Measurements from ENCODE around the gene KRTAP19-1.
"Not testable (repeated sequence)": the region's sequence is repeated elsewhere in the genome, so short reads cannot be mapped to it uniquely, and the experiment has no call there.

The KRTAP19-1 gene

GRCh38 chr21:30480145-30480544 is at the start of gene KRTAP19-1:
Gene KRTAP19-1, minus strand, starts transcription at chr21:30480367. Its CDS starts 50 bp downstream, at chr21:30480317.
- DNase-seq = no peak

- no peak for DNase-seq
Observed at GRCh38 chr21:30518876-30519275, 38.7 kb upstream of the KRTAP19-1 start.

DNA sequence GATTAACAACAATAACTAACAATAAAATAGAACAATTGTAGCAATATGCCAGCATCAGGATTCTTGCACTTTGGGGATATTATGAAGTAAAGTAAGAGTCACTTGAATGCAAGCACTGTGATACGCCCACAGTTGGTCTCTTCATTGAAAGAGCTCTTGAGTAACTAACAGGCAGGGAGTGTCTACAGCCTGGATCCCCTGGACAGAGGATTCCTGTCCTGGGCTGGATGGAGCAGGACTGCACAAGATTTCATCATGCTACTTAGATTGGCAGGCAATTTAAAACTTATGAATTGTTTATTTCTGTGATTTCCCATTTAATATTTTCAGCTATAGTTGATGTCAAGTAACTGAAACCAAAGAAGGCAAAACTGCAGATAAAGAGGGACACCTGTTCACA is 35.5 kb upstream of the KRTAP19-1 start:
- no peak for DNase-seq

DNA sequence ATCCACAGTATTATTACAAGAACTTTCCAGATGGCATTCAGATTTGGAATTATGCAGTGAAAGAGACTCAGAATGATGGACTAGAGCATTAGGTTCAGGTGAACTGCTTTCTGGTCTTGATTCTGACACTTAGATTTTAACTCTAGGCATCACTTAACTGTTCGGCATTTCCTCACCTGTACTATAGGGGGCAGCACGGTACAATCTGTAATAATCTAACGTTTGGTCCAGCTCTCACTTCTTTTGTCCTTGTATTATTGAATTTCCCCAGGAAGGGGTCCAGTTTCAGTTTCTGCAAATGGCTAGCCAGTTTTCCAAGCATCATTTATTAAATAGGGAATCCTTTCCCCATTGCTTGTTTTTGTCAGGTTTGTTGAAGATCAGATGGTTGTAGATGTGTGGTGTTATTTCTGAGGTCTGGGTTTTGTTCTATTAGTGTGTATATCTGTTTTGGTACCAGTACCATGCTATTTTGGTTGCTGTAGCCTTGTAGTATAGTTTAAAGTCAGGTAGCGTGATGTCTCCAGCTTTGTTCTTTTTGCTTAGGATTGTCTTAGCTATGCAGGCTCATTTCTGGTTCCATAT is 25.5 kb upstream of the KRTAP19-1 start:
- DNase-seq = not testable (repeated sequence)

DNA sequence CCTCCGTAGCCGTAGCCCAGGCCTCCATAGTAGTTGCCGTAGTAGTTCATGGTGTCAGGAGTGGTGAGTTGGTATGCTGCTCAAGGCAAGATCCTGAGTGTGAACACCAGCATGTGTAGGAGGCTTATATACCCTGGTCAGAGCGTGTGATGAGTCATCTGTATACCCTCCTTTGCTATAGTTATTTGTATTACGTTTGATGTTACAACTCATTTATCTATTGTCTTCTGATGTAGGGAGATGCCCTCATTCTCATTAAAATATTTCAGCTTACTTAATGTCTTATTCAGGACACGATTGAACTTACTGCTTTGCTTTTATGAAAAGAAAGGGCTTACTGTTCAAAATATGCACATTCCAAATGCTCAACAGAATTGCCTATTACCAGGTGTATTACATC is 21.9 kb upstream of the KRTAP19-1 start, which contains the start of gene KRTAP19-5:
KRTAP19-5 (minus strand) TSS at position 101 of the 400 bp plus-strand sequence; CDS start at position 50, 51 bp downstream.
- DNase-seq = no peak

DNA sequence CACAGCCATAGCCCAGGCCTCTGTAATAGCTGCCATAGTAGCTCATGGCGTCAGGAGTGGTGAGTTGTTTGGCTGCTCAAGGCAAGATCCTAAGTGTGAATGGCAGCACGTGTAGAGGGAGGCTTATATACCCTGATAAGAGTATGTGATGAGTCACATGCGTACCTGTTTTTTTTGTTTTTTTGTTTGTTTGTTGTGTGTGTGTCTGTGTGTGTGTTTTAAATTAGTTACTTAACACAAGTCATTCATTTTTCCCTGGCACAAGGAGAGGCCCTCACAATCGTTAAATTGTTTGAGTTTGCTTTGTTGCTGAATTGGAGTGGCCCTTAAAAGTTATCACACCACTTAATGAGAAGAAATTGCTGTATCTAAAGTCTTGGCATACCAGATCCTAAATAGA is 16.9 kb upstream of the KRTAP19-1 start, which contains the start of gene KRTAP19-4:
KRTAP19-4 (minus strand) TSS at position 101 of the 400 bp plus-strand sequence; CDS start at position 46, 55 bp downstream.
- DNase-seq = no peak

- no peak for DNase-seq
Observed at GRCh38 chr21:30491963-30492428, 11.8 kb upstream of the KRTAP19-1 start, which contains the start of gene KRTAP19-3. Gene KRTAP19-3, minus strand, starts transcription at chr21:30492013. Its CDS starts 56 bp downstream, at chr21:30491957.

DNA sequence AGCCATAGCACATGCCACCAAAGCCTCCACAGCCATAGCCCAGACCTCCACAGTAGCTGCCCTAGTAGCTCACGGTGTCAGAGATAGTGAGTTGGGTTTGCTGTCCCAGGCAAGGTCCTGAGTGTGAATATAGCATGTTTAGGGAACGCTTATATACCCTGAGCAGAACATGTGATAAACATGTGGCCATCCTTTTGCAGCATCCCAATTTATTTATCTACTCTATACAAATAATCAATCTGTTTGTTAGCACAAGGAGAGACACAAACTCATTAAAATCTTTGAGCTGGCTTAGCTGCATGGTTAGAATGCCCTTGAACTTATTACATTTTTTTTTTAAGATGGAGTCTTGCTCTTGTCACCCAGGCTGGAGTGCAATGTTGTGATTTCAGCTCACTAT is 7.2 kb upstream of the KRTAP19-1 start, which contains the start of gene KRTAP19-2:
KRTAP19-2 (minus strand) TSS at position 101 of the 400 bp plus-strand sequence; CDS start at position 13, 88 bp downstream.
- DNase-seq = no peak

DNA sequence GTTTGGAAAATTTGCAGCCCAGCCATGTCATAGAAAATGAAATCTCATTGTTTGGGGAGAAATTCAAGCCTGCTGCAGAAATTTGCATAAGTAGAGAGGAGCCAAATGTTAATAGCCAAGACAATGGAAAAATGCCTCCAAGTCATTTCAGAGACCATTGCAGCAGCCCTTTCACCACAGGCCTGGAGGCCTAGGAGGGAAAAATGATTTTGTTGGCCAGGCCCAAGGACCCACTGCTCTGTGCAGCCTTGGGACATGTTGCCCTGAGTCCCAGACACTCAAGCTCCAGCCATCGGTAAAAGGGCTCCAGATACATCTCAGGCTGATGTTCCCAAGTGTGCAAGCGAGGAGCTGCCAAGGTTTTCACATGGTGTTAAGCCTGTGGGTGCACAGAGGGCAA is 6.0 kb upstream of the KRTAP19-1 start:
- no peak for DNase-seq

- no peak for DNase-seq
Observed at GRCh38 chr21:30482130-30482529, 2.0 kb upstream of the KRTAP19-1 start.

DNA sequence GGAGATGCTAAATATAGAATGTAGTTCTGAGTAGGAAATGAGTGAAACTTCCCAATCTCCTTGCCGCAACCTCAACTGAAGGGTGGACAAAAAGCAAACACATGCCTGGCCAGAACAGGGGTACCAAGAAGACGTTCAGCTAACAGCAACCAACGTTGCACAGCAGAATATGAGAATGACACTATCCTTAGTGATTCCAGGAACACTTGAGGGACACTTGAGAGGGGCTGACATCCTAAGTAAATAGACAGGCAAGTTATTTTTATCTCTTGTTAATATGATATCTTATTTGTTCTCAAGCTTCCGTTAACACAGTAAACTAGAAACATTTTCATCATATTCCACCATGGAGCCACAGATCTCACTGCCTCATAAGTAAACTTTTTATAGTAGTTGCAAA is 908 bp downstream of the KRTAP19-1 start:
- no peak for DNase-seq

GRCh38 chr21:30478004-30478403 is 2.2 kb downstream of the KRTAP19-1 start:
- DNase-seq = no peak

GRCh38 chr21:30468900-30469714 is 11.1 kb downstream of the KRTAP19-1 start:
- DNase-seq = no peak

DNA sequence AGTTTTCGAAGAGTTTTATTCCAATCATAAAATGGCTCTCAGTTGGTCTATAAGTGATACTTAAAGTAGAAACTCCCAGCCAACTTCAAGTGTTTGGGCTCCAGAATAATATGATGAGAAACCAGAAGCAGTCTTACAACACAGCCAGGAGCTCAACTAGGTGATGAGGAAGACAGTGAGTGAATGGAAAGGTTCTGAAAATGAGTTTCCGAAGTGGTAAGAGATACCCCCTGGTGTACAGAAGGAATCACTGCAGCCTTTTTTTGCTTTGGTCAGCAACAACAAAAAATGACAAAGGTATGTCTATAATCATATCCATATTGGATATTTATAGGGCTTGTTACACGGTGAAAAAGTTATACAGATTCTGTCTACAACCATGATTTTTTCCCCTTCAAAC is 16.5 kb downstream of the KRTAP19-1 start:
- no peak for DNase-seq

DNA sequence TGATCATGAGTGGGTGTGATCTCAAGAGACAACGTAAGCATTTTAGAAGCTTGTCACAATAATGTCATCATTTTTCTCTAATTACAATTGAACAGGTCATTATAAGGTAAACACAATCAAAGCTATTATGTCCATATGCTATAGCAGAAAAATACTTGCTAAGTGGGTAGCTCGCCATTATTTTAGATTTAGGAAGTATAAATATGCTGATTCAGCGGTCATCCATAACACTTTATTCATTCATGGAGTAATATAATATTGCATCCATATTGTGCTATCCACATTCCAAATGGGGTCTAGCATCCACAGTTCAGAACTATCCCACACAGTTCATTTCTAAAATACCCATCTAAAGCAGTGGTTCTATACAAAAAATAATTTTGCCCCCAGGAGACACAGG is 31.7 kb downstream of the KRTAP19-1 start:
- no peak for DNase-seq

DNA sequence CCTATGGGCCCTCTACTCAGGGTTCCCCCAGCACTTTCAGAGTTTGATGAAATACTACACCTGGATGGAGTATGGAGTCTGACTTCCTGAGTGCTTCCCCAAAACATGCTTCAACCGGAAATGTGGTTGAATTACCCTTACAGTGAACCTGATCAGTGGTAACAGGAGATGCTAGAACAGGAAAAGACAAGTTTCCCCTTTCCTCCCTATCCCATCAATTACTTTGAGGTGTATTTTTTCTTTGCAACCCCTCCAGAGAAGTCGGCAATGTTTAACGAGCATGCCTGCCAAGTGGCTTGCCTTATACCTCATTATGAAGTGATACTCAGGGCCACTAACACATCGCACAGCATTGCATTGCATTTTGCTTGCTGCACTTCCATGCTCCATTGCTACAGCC is 33.1 kb downstream of the KRTAP19-1 start:
- no peak for DNase-seq

DNA sequence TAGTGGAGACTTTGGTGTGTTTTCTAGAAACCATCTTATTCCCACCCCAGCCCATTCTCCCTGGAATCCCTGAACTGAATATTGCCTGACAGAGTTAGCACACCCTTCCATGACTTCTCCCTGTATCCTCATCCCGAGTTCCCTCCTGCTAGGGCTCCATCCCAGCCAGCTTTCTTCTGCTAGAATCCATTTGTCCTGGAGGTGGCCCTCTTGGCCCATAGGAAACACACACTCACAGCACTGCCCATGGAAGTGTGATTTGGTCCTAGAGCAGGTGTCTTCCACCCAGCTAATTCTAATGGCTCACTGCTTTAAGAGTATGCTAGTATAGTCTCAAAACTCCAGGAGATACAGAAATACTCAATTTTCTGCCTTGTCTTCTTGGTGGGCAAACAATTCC is 36.0 kb downstream of the KRTAP19-1 start:
- no peak for DNase-seq

DNA sequence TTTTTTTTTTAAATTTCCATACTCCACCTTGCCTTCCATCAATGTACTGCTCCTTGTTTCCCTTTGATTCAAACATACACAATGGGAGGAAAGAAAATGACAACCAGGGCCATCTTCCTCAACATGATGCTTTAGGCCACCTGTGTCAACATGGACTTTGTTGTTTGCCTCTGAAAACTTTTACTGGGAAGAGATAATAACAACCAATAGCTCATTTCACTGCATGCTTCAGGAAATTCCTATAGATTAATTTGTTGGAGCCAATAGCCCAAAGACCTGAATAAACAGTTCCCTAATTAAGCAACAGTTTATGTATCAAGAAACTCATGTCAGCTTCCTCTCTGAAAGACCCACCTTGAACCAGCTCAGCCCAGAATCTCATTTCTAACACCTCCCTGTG is 36.9 kb downstream of the KRTAP19-1 start:
- DNase-seq = no peak

GRCh38 chr21:30439975-30440374 is 40.2 kb downstream of the KRTAP19-1 start, which contains the start of gene KRTAP15-1:
Gene KRTAP15-1, plus strand, starts transcription at chr21:30440275. Its CDS starts 53 bp downstream, at chr21:30440328.
- DNase-seq = no peak

DNA sequence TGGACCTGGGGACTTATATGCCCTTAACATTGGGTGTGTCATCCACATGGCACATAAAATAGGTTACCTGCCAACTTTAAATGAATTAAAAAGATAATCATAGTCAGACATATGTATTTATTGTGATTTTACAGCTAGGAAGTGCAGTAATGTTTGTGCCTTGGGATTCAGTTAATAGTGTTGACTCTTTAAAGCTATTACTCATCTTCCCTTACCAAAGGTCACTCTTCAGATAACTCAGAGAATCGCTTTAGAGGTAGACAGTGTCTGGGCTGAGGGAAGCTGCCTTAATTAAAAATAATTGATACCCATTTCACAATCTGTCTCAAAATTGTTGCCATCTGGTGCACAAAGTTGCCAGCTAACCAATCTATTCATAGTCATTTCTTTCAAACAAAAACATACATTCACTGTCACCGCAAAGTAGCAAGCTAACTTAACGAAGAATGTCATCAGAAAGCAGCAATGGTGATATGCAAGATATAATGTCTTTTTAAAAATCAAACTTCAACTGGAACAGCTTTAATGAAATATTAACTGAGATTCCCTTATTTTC is 43.1 kb downstream of the KRTAP19-1 start:
- no peak for DNase-seq

DNA sequence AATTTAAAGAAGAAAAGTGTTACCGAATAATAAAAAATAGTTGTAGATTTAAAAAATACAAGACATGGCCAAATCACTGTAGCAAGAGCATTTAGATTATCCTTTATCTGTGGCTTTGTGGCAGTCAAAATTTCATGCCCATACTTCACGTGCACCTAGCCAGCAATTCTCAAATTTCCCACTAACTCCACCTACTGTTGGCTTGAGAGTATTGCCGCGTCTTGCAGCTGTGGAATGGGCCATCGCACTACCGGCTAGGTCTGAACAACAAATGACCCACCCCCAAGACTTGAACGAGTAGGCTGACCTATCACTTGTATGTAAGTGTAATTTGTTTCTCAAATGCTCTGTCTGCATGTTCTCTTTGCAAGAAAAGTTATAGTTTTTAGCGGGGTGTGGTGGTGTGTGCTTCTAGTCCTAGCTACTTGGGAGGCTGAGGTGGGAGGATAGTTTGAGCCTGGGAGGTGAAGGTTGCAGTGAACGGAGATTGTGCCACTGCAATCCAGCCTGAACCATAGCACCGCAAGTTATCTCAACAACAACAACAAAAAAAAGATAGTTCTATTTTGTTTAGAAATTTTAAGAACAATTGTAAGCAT is 46.0 kb downstream of the KRTAP19-1 start:
- DNase-seq = peak; percentile 5

DNA sequence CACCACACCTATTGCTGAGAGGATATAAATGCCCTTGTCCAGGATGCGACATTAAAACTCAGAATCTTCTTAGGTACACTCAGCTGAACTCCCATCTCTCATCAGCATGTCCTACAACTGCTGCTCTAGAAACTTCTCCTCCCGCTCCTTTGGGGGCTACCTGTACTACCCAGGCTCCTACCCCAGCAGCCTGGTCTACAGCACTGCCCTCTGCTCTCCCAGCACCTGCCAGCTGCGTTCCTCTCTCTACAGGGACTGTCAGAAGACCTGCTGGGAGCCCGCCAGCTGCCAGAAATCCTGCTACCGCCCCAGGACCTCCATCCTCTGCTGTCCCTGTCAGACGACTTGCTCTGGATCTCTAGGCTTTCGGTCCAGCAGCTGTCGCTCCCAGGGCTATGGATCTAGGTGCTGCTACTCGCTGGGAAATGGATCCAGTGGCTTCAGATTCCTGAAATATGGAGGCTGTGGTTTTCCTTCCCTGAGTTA is 50.0 kb downstream of the KRTAP19-1 start, which contains the start of gene KRTAP13-4:
KRTAP13-4 (plus strand) TSS at position 51 of the 486 bp plus-strand sequence; CDS start at position 107, 56 bp downstream.
- DNase-seq = no peak

Measured in NCI-H345 (cell line).